Astrocyte (in vitro differentiated cells and primary cell): ENCODE results near the gene ERFE. TPM values are rescaled to one million over a fixed set of nuclear protein-coding genes. Genes with fewer than 3 reads are reported as not detected.

ENCODE experiments used
- DNase-seq: peaks from one replicate; pipeline ENCODE4 v3.0.0-alpha.2; 2010; ENCODE audit warnings: low read depth
- FAIRE-seq: peaks from 2 replicates; lab custom pipeline; 2011; peaks lifted over from hg19 to GRCh38; lab: Jason Lieb, UNC
- H2AFZ ChIP-seq: 2 replicates; pipeline ENCODE4 v1.6.0; 2012; ENCODE audit warnings: low read depth, low read length, inconsistent platforms
- H3K27ac ChIP-seq: 2 replicates; pipeline ENCODE4 v1.5.1; 2011; ENCODE audit warnings: low read depth, low read length, inconsistent platforms
- H3K27me3 ChIP-seq: 2 replicates; pipeline ENCODE4 v1.6.0; 2011; ENCODE audit warnings: low read length, inconsistent platforms; ENCODE audit not compliant: insufficient read depth
- H3K36me3 ChIP-seq: 2 replicates; pipeline ENCODE4 v1.5.1; 2011; ENCODE audit warnings: low read length, inconsistent platforms; ENCODE audit not compliant: insufficient read depth
- H3K4me1 ChIP-seq: 2 replicates; pipeline ENCODE4 v1.5.1; 2011; ENCODE audit warnings: low read length, inconsistent platforms; ENCODE audit not compliant: insufficient read depth
- H3K4me2 ChIP-seq: 2 replicates; pipeline ENCODE4 v1.6.0; 2012; ENCODE audit warnings: low read length, inconsistent platforms
- H3K4me3 ChIP-seq: 2 replicates; pipeline ENCODE4 v1.5.1; 2011; ENCODE audit warnings: low read depth, mild to moderate bottlenecking, low read length, inconsistent platforms; ENCODE audit not compliant: insufficient read depth
- H3K79me2 ChIP-seq: 2 replicates; pipeline ENCODE4 v1.6.0; 2012; ENCODE audit warnings: mild to moderate bottlenecking, low read length, inconsistent platforms; ENCODE audit not compliant: insufficient read depth
- H3K9ac ChIP-seq: 2 replicates; pipeline ENCODE4 v1.6.0; 2012; ENCODE audit warnings: mild to moderate bottlenecking, low read length, inconsistent platforms
- H3K9me3 ChIP-seq: 2 replicates; pipeline ENCODE4 v1.5.1; 2012; ENCODE audit warnings: low read depth, mild to moderate bottlenecking, low read length, inconsistent platforms; ENCODE audit not compliant: insufficient read depth
- H4K20me1 ChIP-seq: 2 replicates; pipeline ENCODE4 v1.6.0; 2012; ENCODE audit warnings: low read length, inconsistent platforms; ENCODE audit not compliant: insufficient read depth
- H3K27ac Mint-ChIP-seq: one replicate; pipeline ENCODE4 v1.8.0; 2021; ENCODE audit warnings: mild to moderate bottlenecking, mixed read lengths; ENCODE audit not compliant: unreplicated experiment
- H3K27me3 Mint-ChIP-seq: one replicate; pipeline ENCODE4 v1.8.0; 2021; ENCODE audit warnings: low read depth, mixed read lengths; ENCODE audit not compliant: unreplicated experiment
- H3K36me3 Mint-ChIP-seq: one replicate; pipeline ENCODE4 v1.8.0; 2021; ENCODE audit warnings: low read depth, mixed read lengths; ENCODE audit not compliant: unreplicated experiment
- H3K4me1 Mint-ChIP-seq: one replicate; pipeline ENCODE4 v1.8.0; 2021; ENCODE audit warnings: low read depth, mixed read lengths; ENCODE audit not compliant: unreplicated experiment
- H3K4me3 Mint-ChIP-seq: one replicate; pipeline ENCODE4 v1.8.0; 2021; ENCODE audit warnings: mild to moderate bottlenecking, moderate library complexity, mixed read lengths; ENCODE audit not compliant: unreplicated experiment
- H3K9me3 Mint-ChIP-seq: one replicate; pipeline ENCODE4 v1.8.0; 2021; ENCODE audit warnings: mild to moderate bottlenecking, mixed read lengths; ENCODE audit not compliant: unreplicated experiment
- CTCF ChIP-seq: IDR thresholded peaks from 2 replicates; pipeline ENCODE4 v1.5.1; 2011; ENCODE audit warnings: low read depth, mild to moderate bottlenecking, inconsistent platforms, low read length, moderate library complexity; ENCODE audit not compliant: insufficient read depth
- EZH2 ChIP-seq: IDR thresholded peaks from 2 replicates; pipeline ENCODE4 v1.6.1; 2012; ENCODE audit warnings: mild to moderate bottlenecking, low read length, inconsistent platforms; ENCODE audit not compliant: insufficient read depth
- total RNA-seq: library from RNA; stranded (reverse); gene quantifications from 2 replicates; pipeline ENCODE4 v1.2.1, GENCODE V29; 2021

ERFE gene
- total RNA-seq, 1 donor from 2014 or later: 1.4 TPM

- H4K20me1 ChIP-seq: no peaks in the 10 kb centered on the region
- FAIRE-seq (peak; percentile 92), DNase-seq (peak; percentile 92)
- H3K9ac ChIP-seq: peak overlapping the region; percentile 81
- peak overlapping the region; percentile 33 for H3K4me3 ChIP-seq
- H3K79me2 ChIP-seq: peaks cover 5% of the 10 kb centered on the region
- H3K27ac Mint-ChIP-seq: peak overlapping the region; percentile 98
- peaks cover 26% of the 10 kb centered on the region for H3K4me1 Mint-ChIP-seq
- peak overlapping the region; percentile 81 for H3K4me2 ChIP-seq
- peaks cover 10% of the 10 kb centered on the region for H3K27me3 Mint-ChIP-seq
- no peaks in the 10 kb centered on the region for H3K9me3 ChIP-seq
- H3K36me3 ChIP-seq: peaks cover 22% of the 10 kb centered on the region
- TF ChIP-seq EZH2: no peak
- no peak for TF ChIP-seq CTCF
- no peaks in the 10 kb centered on the region for H3K27me3 ChIP-seq
- H3K27ac ChIP-seq: peak overlapping the region; percentile 98
- H3K9me3 Mint-ChIP-seq: no peaks in the 10 kb centered on the region
- no peak overlapping the region for H2AFZ ChIP-seq
- H3K4me1 ChIP-seq: peaks cover 38% of the 10 kb centered on the region
- H3K4me3 Mint-ChIP-seq: peak overlapping the region; percentile 77
- H3K36me3 Mint-ChIP-seq: peaks cover 21% of the 10 kb centered on the region
Observed at GRCh38 chr2:238169048-238169707, 10.4 kb downstream of the ERFE start.

GRCh38 chr2:238169708-238170251 lies 11.0 kb downstream of the ERFE start:
- Mint-ChIP-seq H3K9me3 (no peaks in the 10 kb centered on the region), H3K4me3 (peak overlapping the region; percentile 77), H3K36me3 (peaks cover 21% of the 10 kb centered on the region), H3K27ac (peak overlapping the region; percentile 98), H3K4me1 (peaks cover 26% of the 10 kb centered on the region), H3K27me3 (peaks cover 6% of the 10 kb centered on the region)
- Histone ChIP-seq H3K9ac (peak overlapping the region; percentile 81), H3K27me3 (no peaks in the 10 kb centered on the region), H2AFZ (no peak overlapping the region), H3K79me2 (peaks cover 5% of the 10 kb centered on the region), H3K4me1 (peaks cover 38% of the 10 kb centered on the region), H3K9me3 (no peaks in the 10 kb centered on the region), H3K27ac (peak overlapping the region; percentile 98), H3K4me3 (peak overlapping the region; percentile 33), H3K4me2 (peak overlapping the region; percentile 81), H4K20me1 (no peaks in the 10 kb centered on the region), H3K36me3 (peaks cover 28% of the 10 kb centered on the region)
- no peak for TF ChIP-seq CTCF
- no peak for TF ChIP-seq EZH2
- FAIRE-seq (peak; percentile 99), DNase-seq (peak; percentile 96)
